ENCODE measurements around the gene SNED1. TPM values are rescaled to one million over a fixed set of nuclear protein-coding genes. Genes with fewer than 3 reads are reported as not detected.

Gene SNED1
- polyA plus RNA-seq, 2 of the 4 experiments (the other 2 are of a cell fraction), result 0.15 to 0.21 TPM

GRCh38 chr2:240985881-240986786, 12.3 kb upstream of the SNED1 start (continued):
- TF ChIP-seq ZSCAN20 (CRISPR knock-in tag; IDR thresholded peaks at IDR 0.05) (no peak), KDM1A (IDR thresholded peaks at IDR 0.05; ENCODE audit: low read depth) (no peak), KDM5A (IDR thresholded peaks at IDR 0.05) (no peak), FOSL2 (IDR thresholded peaks at IDR 0.05) (no peak), FOSL2 (CRISPR knock-in tag; IDR thresholded peaks at IDR 0.05) (no peak), EHMT2 (IDR thresholded peaks at IDR 0.05; ENCODE audit: low read depth) (no peak), JUN (IDR thresholded peaks at IDR 0.05) (no peak), CBX2 (IDR thresholded peaks at IDR 0.05; ENCODE audit: borderline replicate concordance, low read depth) (no peak)

- 17% methylated on average over 7 of the region's 11 CpGs for WGBS (ENCODE audit: missing lambda C conversion rate)
- no peak for FAIRE-seq
- Histone ChIP-seq H3K4me1 (peaks cover 35% of the 10 kb centered on the region), H3K4me3 (no peak overlapping the region), H3K27ac (peak overlapping the region; percentile 48 to 80), H3K9me3 (no peaks in the 10 kb centered on the region), H3K4me2 (peak overlapping the region; percentile 67)
- DNase-seq (ENCODE audit: low read depth in 1 of 2, low spot score in 1 of 2), result no peak
- ATAC-seq, result no peak
- ChIA-PET POLR2A (no interaction called here), CTCF (interaction anchor here (0.7 to 3.1 kb wide), 4 partner anchors 21 to 135 kb away, joined by 3 to 27 read pairs (median 3); no protein-coding TSS in a partner anchor)
- TF ChIP-seq USF2 (IDR thresholded peaks at IDR 0.05), result no peak
- TF ChIP-seq CEBPB (IDR thresholded peaks at IDR 0.05), result peak; percentile 20 to 51; a peak in 2 of 4 replicates
Observed at GRCh38 chr2:240986787-240987411, 11.5 kb upstream of the SNED1 start.

- no peaks in the 10 kb centered on the region for H3K9me3 ChIP-seq
- H3K4me3 ChIP-seq, result no peak overlapping the region
- POLR2A ChIA-PET, result no interaction called here
- DNase-seq (ENCODE audit: low read depth in 1 of 2, low spot score in 1 of 2), result no peak
- no peak for ATAC-seq
- CTCF ChIA-PET, result interaction anchor here (1.2 to 3.1 kb wide), 4 partner anchors 22 to 136 kb away, joined by 3 to 27 read pairs (median 3); no protein-coding TSS in a partner anchor
- WGBS (ENCODE audit: missing lambda C conversion rate), result 80% methylated on average over 3 of the region's 6 CpGs
- TF ChIP-seq MAX (IDR thresholded peaks at IDR 0.05) (no peak), JUN (IDR thresholded peaks at IDR 0.05) (no peak), CBX8 (IDR thresholded peaks at IDR 0.05) (no peak), EHMT2 (IDR thresholded peaks at IDR 0.05; ENCODE audit: low read depth) (no peak), ZSCAN20 (CRISPR knock-in tag; IDR thresholded peaks at IDR 0.05) (no peak), MYC (IDR thresholded peaks at IDR 0.05; ENCODE audit: borderline replicate concordance, low read length) (no peak)
- no peak for FAIRE-seq
- peak overlapping the region; percentile 67 for H3K4me2 ChIP-seq
- peaks cover 40% of the 10 kb centered on the region for H3K4me1 ChIP-seq
- H3K27ac ChIP-seq, result peak overlapping the region; percentile 48 to 80; a peak in 5 of 6 replicates
Observed at GRCh38 chr2:240987588-240987987, 10.8 kb upstream of the SNED1 start.

- Histone ChIP-seq H3K27ac (peak overlapping the region in 1 of 2 experiments; percentile 80; a peak in 2 of 6 replicates), H3K4me1 (peaks cover 40% of the 10 kb centered on the region), H3K4me3 (no peak overlapping the region), H3K9me3 (no peaks in the 10 kb centered on the region), H3K4me2 (no peak overlapping the region)
- ChIA-PET CTCF (interaction anchor here (1.2 to 3.1 kb wide), 4 partner anchors 23 to 137 kb away, joined by 3 to 27 read pairs (median 3); no protein-coding TSS in a partner anchor), POLR2A (no interaction called here)
- DNase-seq (ENCODE audit: low read depth in 1 of 2, low spot score in 1 of 2), result no peak
- no peak for ATAC-seq
- TF ChIP-seq HEYL (CRISPR knock-in tag; IDR thresholded peaks at IDR 0.05), result no peak
- 84% methylated on average over 3 of the region's 3 CpGs for WGBS (ENCODE audit: missing lambda C conversion rate)
- FAIRE-seq, result no peak
Observed at GRCh38 chr2:240988146-240988545, 10.3 kb upstream of the SNED1 start.
